HEK293 (cell line): ENCODE results near the gene LMTK2.

ENCODE experiments used
- CTCF ChIA-PET: fragments of 350-600 bp; formaldehyde crosslinking; extraction: SDS; loops from one replicate; lab custom pipeline; 2021; ENCODE audit warnings: antibody characterized with exemption; lab: Yijun Ruan, JAX
- POLR2A ChIA-PET: fragments of 300-600 bp; formaldehyde crosslinking; extraction: SDS; loops from one replicate; lab custom pipeline; 2020; ENCODE audit warnings: antibody characterized with exemption, inconsistent platforms; lab: Yijun Ruan, JAX
- H3K27ac ChIP-seq: fragments of 200-500 bp; sonication (Bioruptor generic); 2 replicates; pipeline ENCODE4 v1.5.1; 2014; ENCODE audit warnings: low read depth, low read length, control low read depth, inconsistent platforms; ENCODE audit errors: extremely low read depth
- H3K36me3 ChIP-seq, 2 experiments: fragments of 200-500 bp in 1 of 2; sonication (Bioruptor generic) in 1 of 2; 1 replicate in 1 of 2; 2 replicates in 1 of 2; pipeline ENCODE4 v1.5.1; 2014 to 2017; ENCODE audit warnings: inconsistent platforms in 2 of 2, low read length in 2 of 2; ENCODE audit not compliant: control insufficient read depth in 2 of 2, insufficient read depth in 1 of 2
- H3K4me1 ChIP-seq: fragments of 200-500 bp; sonication (Bioruptor generic); 2 replicates; pipeline ENCODE4 v1.5.1; 2014; ENCODE audit warnings: mild to moderate bottlenecking, low read length, inconsistent platforms; ENCODE audit not compliant: control insufficient read depth, insufficient read depth
- H3K4me3 ChIP-seq: 2 replicates; pipeline ENCODE4 v1.5.1; 2011; ENCODE audit warnings: low read depth, mild to moderate bottlenecking, control low read depth, low read length, moderate library complexity
- H3K9me3 ChIP-seq: fragments of 200-500 bp; sonication (Bioruptor generic); 2 replicates; pipeline ENCODE4 v1.5.1; 2014; ENCODE audit warnings: low read depth, low read length, inconsistent platforms; ENCODE audit not compliant: control insufficient read depth, insufficient read depth
- ZBTB21 ChIP-seq: fragments of 450-650 bp; formaldehyde crosslinking; IDR thresholded peaks from 2 replicates; pipeline ENCODE4 v1.5.1; 2017; ENCODE audit warnings: missing biosample characterization, missing genetic modification characterization
- ZBTB26 ChIP-seq: fragments of 450-650 bp; formaldehyde crosslinking; optimal IDR thresholded peaks from 2 replicates; pipeline ENCODE3; 2016; ENCODE audit warnings: missing biosample characterization, mild to moderate bottlenecking, missing genetic modification characterization
- ZBTB7A ChIP-seq: fragments of 450-650 bp; formaldehyde crosslinking; IDR thresholded peaks from 2 replicates; pipeline ENCODE4 v1.5.1; 2016; ENCODE audit warnings: low read depth, missing biosample characterization, missing genetic modification characterization
- ZNF157 ChIP-seq: fragments of 450-650 bp; formaldehyde crosslinking; IDR thresholded peaks from 2 replicates; pipeline ENCODE4 v1.5.1; 2016; ENCODE audit warnings: missing biosample characterization, missing genetic modification characterization
- ZNF280C ChIP-seq: fragments of 450-650 bp; formaldehyde crosslinking; IDR thresholded peaks from 2 replicates; pipeline ENCODE4 v1.5.1; 2016; ENCODE audit warnings: missing biosample characterization, missing genetic modification characterization
- ZNF341 ChIP-seq: fragments of 450-650 bp; formaldehyde crosslinking; IDR thresholded peaks from 2 replicates; pipeline ENCODE4; 2016; ENCODE audit warnings: low read depth, missing biosample characterization, missing genetic modification characterization
- ZNF488 ChIP-seq: fragments of 450-650 bp; formaldehyde crosslinking; IDR thresholded peaks from 2 replicates; pipeline ENCODE4 v1.5.1; 2016; ENCODE audit warnings: missing biosample characterization, missing genetic modification characterization
- ZNF548 ChIP-seq: fragments of 450-650 bp; formaldehyde crosslinking; IDR thresholded peaks from 2 replicates; pipeline ENCODE4 v1.5.1; 2016; ENCODE audit warnings: missing biosample characterization, missing genetic modification characterization
- ZNF561 ChIP-seq: fragments of 450-650 bp; IDR thresholded peaks from 2 replicates; pipeline ENCODE4 v1.5.1; 2018; ENCODE audit warnings: missing biosample characterization, missing genetic modification characterization, borderline replicate concordance
- ZNF660 ChIP-seq: fragments of 450-650 bp; IDR thresholded peaks from 2 replicates; pipeline ENCODE4 v1.5.1; 2018; ENCODE audit warnings: missing biosample characterization, mild to moderate bottlenecking, missing genetic modification characterization
- ZNF677 ChIP-seq: fragments of 450-650 bp; IDR thresholded peaks from 2 replicates; pipeline ENCODE4 v1.5.0; 2018; ENCODE audit warnings: missing biosample characterization, mild to moderate bottlenecking, missing genetic modification characterization, moderate library complexity
- ZXDB ChIP-seq: fragments of 450-650 bp; formaldehyde crosslinking; IDR thresholded peaks from 2 replicates; pipeline ENCODE4 v1.5.1; 2016; ENCODE audit warnings: missing biosample characterization, missing genetic modification characterization
- TF ChIP-seq, protein P1 (sequence below): fragments of 450-650 bp; formaldehyde crosslinking; IDR thresholded peaks from 2 replicates; pipeline ENCODE4 v1.5.1; 2016; ENCODE audit warnings: missing biosample characterization, missing genetic modification characterization
- TF ChIP-seq, protein P2 (sequence below): fragments of 450-650 bp; formaldehyde crosslinking; IDR thresholded peaks from 2 replicates; pipeline ENCODE4 v1.5.1; 2016; ENCODE audit warnings: missing biosample characterization, missing genetic modification characterization
- TF ChIP-seq, protein P3 (sequence below): fragments of 450-650 bp; formaldehyde crosslinking; IDR thresholded peaks from 2 replicates; pipeline ENCODE4 v1.5.1; 2016; ENCODE audit warnings: missing biosample characterization, missing genetic modification characterization, borderline replicate concordance
- TF ChIP-seq, protein P4 (sequence below): fragments of 450-650 bp; formaldehyde crosslinking; conservative IDR thresholded peaks from 2 replicates; pipeline ENCODE4 v1.5.1; 2016; ENCODE audit warnings: low read depth, missing biosample characterization, missing genetic modification characterization

Gene LMTK2

GRCh38 chr7:98205162-98205845 is 98.6 kb downstream of the LMTK2 start:
- H3K4me1 ChIP-seq, result no peaks in the 10 kb centered on the region
- CTCF ChIA-PET, result interaction anchor here (0.5 to 0.6 kb wide), 2 partner anchors 42 to 89 kb away, joined by 3 read pairs; no protein-coding TSS in a partner anchor
- H3K9me3 ChIP-seq, result no peaks in the 10 kb centered on the region
- peaks cover 0 to 24% of the 10 kb centered on the region in 2 experiments; a peak in 2 of 3 replicates for H3K36me3 ChIP-seq
- TF ChIP-seq ZBTB21 (tag by site-specific recombination) (no peak), ZNF488 (tag by site-specific recombination) (no peak), ZNF548 (tag by site-specific recombination) (no peak)
- TF ChIP-seq, all 188 proteins: peak for 0
- no peak overlapping the region for H3K27ac ChIP-seq
- H3K4me3 ChIP-seq, result no peak overlapping the region
- POLR2A ChIA-PET, result no interaction called here

DNA sequence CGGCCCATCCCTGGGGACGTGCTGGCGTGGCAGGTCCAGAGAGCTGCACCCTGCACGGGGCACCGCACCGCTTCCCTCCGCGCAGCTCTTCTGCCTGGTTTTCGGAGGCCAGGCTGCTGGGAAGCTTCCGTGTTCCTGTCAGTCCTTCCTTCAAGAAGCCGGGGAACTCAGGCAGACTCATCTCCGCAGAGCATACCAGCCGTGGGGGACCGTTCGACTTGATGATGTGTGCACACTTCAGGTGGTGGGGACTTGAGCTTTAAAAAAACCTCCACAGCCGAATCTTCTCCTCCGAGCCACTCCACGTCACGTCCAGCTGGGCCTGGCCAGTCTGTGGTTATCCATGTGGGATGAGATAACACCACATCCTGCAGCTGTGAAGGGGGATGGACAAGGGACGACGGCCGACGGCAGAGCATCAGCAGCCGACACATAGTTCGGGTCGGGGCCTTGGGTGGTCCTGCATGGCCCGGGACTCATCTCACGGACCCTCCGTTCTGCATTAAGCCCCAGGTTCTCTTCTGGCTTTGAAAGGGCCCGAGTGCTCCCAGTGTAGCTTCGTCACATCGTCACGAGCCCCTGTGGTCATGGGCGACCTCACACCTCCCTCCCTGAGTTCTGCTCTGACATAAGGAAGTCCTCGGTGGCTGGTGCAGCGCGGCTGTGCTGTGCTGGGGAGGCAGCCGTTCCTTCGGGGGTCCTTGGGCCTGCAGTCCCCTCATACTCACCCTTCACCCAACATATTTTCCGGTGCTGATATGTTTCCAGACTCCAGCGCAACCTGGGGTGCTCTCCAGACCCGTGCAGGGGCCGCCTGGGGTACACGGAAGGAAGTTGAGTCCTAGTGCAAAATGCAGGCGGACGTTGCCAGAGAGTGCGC is 100.0 kb downstream of the LMTK2 start:
- Histone ChIP-seq H3K36me3 (peaks cover 0 to 24% of the 10 kb centered on the region in 2 experiments; a peak in 2 of 3 replicates), H3K27ac (no peak overlapping the region), H3K9me3 (no peaks in the 10 kb centered on the region), H3K4me3 (no peak overlapping the region), H3K4me1 (no peaks in the 10 kb centered on the region)
- ChIA-PET POLR2A (interaction anchor here (0.6 kb wide), 1 partner anchor 72 kb away, joined by 3 read pairs; no protein-coding TSS in a partner anchor), CTCF (no interaction called here)
- no peak for TF ChIP-seq ZBTB7A (tag by site-specific recombination)
- TF ChIP-seq, protein P1, sequence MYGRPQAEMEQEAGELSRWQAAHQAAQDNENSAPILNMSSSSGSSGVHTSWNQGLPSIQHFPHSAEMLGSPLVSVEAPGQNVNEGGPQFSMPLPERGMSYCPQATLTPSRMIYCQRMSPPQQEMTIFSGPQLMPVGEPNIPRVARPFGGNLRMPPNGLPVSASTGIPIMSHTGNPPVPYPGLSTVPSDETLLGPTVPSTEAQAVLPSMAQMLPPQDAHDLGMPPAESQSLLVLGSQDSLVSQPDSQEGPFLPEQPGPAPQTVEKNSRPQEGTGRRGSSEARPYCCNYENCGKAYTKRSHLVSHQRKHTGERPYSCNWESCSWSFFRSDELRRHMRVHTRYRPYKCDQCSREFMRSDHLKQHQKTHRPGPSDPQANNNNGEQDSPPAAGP (tag by site-specific recombination), result no peak
- TF ChIP-seq ZNF341 (tag by site-specific recombination), result no peak
- TF ChIP-seq ZNF157 (tag by site-specific recombination), result no peak
- no peak for TF ChIP-seq ZNF561 (tag by site-specific recombination)
- TF ChIP-seq ZNF660 (tag by site-specific recombination), result no peak
- no peak for TF ChIP-seq ZNF280C (tag by site-specific recombination)
- TF ChIP-seq, protein P2, sequence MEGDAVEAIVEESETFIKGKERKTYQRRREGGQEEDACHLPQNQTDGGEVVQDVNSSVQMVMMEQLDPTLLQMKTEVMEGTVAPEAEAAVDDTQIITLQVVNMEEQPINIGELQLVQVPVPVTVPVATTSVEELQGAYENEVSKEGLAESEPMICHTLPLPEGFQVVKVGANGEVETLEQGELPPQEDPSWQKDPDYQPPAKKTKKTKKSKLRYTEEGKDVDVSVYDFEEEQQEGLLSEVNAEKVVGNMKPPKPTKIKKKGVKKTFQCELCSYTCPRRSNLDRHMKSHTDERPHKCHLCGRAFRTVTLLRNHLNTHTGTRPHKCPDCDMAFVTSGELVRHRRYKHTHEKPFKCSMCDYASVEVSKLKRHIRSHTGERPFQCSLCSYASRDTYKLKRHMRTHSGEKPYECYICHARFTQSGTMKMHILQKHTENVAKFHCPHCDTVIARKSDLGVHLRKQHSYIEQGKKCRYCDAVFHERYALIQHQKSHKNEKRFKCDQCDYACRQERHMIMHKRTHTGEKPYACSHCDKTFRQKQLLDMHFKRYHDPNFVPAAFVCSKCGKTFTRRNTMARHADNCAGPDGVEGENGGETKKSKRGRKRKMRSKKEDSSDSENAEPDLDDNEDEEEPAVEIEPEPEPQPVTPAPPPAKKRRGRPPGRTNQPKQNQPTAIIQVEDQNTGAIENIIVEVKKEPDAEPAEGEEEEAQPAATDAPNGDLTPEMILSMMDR (tag by site-specific recombination), result no peak
- no peak for TF ChIP-seq ZXDB (tag by site-specific recombination)
- TF ChIP-seq, protein P3, sequence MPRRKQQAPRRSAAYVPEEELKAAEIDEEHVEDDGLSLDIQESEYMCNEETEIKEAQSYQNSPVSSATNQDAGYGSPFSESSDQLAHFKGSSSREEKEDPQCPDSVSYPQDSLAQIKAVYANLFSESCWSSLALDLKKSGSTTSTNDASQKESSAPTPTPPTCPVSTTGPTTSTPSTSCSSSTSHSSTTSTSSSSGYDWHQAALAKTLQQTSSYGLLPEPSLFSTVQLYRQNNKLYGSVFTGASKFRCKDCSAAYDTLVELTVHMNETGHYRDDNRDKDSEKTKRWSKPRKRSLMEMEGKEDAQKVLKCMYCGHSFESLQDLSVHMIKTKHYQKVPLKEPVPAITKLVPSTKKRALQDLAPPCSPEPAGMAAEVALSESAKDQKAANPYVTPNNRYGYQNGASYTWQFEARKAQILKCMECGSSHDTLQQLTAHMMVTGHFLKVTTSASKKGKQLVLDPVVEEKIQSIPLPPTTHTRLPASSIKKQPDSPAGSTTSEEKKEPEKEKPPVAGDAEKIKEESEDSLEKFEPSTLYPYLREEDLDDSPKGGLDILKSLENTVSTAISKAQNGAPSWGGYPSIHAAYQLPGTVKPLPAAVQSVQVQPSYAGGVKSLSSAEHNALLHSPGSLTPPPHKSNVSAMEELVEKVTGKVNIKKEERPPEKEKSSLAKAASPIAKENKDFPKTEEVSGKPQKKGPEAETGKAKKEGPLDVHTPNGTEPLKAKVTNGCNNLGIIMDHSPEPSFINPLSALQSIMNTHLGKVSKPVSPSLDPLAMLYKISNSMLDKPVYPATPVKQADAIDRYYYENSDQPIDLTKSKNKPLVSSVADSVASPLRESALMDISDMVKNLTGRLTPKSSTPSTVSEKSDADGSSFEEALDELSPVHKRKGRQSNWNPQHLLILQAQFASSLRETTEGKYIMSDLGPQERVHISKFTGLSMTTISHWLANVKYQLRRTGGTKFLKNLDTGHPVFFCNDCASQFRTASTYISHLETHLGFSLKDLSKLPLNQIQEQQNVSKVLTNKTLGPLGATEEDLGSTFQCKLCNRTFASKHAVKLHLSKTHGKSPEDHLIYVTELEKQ (tag by site-specific recombination), result no peak
- TF ChIP-seq, protein P4, sequence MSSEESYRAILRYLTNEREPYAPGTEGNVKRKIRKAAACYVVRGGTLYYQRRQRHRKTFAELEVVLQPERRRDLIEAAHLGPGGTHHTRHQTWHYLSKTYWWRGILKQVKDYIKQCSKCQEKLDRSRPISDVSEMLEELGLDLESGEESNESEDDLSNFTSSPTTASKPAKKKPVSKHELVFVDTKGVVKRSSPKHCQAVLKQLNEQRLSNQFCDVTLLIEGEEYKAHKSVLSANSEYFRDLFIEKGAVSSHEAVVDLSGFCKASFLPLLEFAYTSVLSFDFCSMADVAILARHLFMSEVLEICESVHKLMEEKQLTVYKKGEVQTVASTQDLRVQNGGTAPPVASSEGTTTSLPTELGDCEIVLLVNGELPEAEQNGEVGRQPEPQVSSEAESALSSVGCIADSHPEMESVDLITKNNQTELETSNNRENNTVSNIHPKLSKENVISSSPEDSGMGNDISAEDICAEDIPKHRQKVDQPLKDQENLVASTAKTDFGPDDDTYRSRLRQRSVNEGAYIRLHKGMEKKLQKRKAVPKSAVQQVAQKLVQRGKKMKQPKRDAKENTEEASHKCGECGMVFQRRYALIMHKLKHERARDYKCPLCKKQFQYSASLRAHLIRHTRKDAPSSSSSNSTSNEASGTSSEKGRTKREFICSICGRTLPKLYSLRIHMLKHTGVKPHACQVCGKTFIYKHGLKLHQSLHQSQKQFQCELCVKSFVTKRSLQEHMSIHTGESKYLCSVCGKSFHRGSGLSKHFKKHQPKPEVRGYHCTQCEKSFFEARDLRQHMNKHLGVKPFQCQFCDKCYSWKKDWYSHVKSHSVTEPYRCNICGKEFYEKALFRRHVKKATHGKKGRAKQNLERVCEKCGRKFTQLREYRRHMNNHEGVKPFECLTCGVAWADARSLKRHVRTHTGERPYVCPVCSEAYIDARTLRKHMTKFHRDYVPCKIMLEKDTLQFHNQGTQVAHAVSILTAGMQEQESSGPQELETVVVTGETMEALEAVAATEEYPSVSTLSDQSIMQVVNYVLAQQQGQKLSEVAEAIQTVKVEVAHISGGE (tag by site-specific recombination), result no peak
- TF ChIP-seq ZBTB26 (tag by site-specific recombination), result no peak
- TF ChIP-seq ZBTB21 (tag by site-specific recombination), result no peak
- TF ChIP-seq ZNF677 (tag by site-specific recombination), result no peak
